Activated CD4-positive, alpha-beta T cell treated with anti-CD3 and anti-CD28 coated beads, Interleukin-2, amount 50 U/mL, for 4 hours (primary cell): ENCODE data around the gene ZNF28.
"Not testable (repeated sequence)": the region's sequence is repeated elsewhere in the genome, so short reads cannot be mapped to it uniquely, and the experiment has no call there.

Experiments used
- DNase-seq, 2 experiments: peaks; one replicate each; pipeline ENCODE4 v3.0.0-alpha.2; 2020

Gene ZNF28

DNA sequence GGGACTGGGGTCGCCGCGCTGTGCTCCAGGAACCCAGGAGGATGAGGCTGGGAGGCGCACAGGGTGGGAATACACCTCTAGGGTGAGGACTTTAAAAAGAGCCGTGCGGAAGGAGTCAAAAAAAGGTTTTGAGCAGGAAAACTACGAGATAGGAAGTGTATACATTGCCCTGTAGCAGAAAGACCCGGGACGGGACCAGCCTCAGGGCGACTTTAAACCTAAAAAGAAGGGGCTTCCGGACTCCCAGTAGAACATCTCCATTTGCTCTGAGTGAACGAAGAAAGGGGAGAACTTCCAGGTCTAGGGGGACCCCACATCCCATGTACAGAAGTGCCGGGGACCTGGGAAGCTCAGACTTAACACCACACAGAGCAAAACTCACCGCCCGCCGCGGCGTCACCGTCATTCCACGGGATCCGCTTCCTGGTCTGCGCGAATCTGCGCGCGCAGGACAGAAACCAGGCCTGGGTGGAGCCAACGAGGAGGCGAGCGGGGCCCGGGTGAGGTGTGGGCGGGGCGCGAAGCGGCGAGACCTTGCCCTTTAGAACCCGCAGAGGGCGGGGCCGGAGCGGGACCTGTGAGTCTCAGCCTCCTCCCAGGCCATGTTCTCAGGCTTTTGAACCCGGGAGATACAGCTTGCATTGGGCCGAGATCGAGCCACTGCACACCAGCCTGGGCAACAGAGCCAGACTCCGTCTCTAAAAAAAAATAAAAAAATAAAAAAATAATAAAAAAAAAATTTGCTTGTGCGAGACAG is at the start of gene ZNF28:
ZNF28 (minus strand) TSS at position 430 of the 757 bp plus-strand sequence. CDS start 3,675 bp downstream, outside the sequence.
- peak; percentile 52 to 57 for DNase-seq

DNA sequence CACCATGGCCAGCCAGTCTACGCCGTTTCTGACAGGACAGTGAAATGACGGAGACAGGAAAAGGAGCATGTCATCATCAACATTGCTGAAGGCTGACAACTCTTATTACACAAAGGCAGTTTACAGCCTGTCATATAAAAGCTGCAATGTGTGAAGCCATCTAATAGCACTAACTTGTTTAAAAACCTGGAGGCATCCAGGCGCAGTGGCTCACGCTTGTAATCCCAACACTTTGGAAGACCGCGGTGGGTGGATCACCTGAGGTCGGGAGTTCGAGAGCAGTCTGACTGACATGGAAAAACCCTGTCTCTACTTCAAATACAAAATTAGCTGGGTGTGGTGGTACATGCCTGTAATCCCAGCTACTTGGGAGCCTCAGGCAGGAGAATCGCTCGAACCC is 46.6 kb upstream of the ZNF28 start:
- not testable (repeated sequence) for DNase-seq

DNA sequence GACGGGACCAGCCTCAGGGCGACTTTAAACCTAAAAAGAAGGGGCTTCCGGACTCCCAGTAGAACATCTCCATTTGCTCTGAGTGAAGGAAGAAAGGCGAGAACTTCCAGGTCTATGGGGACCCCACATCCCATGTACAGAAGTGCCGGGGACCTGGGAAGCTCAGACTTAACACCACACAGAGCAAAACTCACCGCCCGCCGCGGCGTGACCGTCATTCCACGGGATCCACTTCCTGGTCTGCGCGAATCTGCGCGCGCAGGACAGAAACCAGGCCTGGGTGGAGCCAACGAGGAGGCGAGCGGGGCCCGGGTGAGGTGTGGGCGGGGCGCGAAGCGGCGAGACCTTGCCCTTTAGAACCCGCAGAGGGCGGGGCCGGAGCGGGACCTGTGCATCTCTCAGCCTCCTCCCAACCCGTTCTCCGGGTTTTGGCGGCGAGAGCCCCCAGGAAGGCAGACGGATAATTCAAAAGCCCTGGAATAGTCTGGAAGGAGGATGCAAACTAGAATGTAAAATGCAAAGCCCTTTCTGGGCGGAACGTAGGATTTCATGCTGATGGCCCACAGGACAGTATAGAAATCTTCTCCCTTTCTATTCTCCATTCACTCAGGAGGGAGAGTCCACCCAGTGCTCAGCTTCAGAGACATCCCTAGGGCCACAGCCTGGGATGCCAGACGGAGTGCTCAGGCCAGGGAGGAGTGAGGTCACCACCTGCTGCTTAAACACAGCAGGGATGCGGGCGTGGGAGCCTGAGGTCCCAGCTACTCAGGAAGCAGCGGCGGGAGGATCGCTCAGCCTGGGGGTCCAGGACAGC is 36.2 kb upstream of the ZNF28 start, which contains the start of gene ZNF468:
ZNF468 (minus strand) TSS at position 242 of the 814 bp plus-strand sequence. CDS start 3,347 bp downstream, outside the sequence.
- DNase-seq: peak; percentile 56 to 61

DNA sequence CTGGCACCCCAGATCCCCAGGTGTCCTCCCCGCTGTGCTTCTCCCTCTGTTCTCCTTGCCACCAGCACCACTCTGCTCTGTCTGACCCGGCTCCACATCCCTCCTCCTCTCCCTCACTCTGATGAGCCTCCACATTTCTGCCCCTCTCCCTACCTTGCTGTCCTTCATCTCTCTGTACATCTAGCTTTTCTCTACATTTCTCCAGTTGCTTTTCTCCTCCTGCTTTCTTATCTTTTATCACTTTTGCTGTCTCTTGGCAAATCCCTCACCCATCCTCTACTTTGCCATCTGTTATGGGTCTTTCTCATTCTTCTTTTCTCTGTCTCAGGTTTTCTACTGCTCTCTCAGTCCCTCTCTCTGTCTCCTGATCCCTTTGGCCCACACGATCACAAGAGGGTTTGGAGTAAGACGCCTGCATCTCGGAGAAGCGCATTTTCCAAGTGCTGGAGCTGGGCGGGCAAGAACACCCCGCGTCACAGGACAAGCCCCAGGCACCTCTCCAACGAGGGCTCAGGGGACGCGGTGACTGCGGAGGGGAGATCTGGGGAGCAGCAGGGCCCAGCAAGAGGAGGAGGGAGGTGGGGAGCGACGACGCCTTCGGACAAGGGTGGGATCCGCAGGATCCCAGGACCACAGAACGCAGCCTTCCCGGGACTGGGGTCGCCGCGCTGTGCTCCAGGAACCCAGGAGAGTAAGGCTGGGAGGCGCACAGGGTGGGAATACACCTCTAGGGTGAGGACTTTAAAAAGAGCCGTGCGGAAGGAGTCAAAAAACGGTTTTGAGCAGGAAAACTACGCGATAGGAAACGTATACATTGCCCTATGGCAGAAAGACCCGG is 35.3 kb upstream of the ZNF28 start:
- DNase-seq: peak; percentile 1 to 4

DNA sequence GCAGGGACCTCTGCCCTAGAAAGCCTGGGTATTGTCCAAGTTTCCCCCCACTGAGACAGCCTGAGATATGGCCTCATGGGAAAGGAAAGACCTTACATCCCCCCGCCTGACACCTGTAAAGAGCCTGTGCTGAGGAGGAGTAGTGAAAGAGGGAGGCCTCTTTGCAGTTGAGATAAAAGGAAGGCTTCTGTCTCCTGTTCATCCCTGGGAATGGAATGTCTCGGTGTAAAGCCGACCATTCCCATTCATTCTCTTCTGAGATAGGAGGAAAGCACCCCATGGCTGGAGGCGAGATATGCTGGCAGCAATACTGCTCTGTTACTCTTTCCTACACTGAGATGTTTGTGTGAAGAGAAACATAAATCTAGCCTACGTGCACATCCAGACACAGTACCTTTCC is 25.9 kb upstream of the ZNF28 start:
- not testable (repeated sequence) for DNase-seq

DNA sequence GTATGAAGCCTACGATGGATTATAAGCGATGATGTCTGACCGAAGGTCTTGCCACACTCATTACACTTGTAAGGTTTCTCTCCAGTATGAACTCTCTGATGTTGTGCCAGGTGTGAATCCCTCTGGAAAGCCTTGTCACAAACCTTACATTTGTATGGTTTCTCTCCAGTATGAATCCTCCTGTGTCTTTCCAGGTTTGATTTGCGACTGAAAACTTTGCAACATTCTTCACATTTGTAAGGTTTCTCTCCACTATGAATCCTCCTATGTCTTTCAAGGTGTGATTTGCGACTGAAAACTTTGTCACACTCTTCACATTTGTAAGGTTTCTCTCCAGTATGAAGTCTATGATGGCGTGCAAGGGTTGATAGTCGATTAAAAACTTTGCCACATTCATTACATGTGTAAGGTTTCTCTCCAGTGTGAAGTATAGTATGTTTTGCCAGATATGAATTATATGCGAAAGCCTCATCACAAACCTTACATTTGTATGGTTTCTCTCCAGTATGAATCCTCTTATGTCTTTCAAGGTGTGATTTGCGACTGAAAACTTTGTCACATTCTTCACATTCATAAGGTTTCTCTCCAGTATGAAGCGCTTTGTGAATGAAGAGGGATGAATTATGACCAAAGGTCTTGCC is 19.5 kb upstream of the ZNF28 start:
- not testable (repeated sequence) for DNase-seq

DNA sequence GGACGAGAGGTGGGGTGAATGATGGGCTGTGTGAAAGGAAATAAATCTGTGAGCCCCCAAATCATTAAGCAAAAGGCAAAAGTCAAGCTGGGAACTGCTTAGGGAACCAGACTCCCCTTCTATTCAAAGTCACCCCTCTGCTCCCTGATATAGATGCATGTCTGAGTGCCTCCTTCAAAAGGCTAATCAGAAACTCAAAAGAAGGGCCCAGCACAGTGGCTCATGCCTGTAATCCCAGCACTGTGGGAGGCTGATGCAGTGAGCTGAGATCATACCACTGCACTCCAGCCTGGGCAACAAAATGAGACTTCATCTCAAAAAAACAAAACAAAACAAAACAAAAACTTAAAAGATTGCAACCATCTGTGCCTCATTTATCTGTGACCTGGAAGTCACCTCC is 12.9 kb upstream of the ZNF28 start:
- DNase-seq: not testable (repeated sequence)

DNA sequence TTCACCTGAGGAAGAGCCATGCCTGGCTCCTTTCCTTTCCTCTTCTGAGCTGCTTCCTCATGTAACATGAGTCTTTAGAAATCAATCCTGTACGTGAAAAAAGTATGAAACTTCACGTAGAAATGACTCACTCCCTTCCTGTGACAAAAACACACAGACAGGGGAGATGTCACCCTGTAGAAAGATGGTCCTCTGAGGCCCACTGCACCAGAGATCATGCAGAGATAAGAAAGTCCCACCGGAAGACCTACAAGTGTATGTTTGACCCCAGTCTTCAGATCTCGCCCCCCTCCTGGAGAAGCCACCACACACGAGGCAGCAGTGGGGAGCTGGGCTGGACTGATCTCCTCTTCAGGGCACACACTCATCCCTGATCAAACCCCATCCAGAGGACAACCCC is 12.1 kb upstream of the ZNF28 start:
- not testable (repeated sequence) for DNase-seq

DNA sequence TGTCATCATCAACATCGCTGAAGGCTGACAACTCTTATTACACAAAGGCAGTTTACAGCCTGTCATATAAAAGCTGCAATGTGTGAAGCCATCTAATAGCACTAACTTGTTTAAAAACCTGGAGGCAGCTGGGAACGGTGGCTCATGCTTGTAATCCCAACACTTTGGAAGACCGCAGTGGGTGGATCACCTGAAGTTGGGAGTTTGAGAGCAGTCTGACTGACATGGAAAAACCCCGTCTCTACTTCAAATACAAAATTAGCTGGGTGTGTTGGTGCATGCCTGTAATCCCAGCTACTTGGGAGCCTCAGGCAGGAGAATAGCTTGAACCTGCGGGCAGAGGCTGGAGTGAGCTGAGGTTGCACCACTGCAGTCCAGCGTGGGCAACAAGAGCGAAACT is 8.4 kb upstream of the ZNF28 start:
- DNase-seq: not testable (repeated sequence)

DNA sequence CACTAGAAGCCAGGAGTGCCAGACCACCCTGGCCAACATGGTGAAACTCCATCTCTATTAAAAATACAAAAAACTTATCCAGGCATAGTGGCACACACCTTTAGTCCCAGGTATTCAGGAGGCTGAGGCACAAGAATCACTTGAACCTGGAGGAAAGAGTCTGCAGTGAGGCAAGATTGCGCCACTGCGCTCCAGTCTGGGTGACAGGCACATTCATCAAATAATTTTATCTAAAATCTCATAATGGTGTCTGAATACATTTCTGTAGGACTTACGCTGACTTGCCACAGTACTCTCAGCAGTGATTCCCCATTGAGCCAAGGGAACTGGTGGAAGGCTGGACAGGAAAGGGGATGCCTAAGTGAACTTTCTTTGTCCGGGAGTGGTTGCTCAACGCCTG is 4.3 kb upstream of the ZNF28 start:
- no peak for DNase-seq

DNA sequence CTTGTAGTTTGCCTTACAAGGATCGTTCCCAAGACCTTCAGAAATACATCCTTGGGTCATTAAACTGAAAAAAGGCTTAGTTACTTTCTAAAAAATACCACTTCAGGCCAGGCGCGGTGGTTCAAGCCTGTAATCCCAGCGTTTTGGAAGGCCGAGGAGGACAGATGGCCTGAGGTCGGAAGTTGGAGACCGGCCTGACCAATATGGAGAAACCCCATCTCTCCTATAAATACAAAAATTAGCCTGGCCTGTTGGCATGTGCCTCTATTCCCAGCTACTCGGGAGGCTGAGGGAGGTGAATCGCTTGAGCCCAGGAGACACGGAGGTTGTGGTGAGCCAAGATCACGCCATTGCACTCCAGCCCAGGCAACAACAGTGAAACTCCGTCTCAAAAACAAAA is 2.2 kb upstream of the ZNF28 start:
- DNase-seq: no peak

DNA sequence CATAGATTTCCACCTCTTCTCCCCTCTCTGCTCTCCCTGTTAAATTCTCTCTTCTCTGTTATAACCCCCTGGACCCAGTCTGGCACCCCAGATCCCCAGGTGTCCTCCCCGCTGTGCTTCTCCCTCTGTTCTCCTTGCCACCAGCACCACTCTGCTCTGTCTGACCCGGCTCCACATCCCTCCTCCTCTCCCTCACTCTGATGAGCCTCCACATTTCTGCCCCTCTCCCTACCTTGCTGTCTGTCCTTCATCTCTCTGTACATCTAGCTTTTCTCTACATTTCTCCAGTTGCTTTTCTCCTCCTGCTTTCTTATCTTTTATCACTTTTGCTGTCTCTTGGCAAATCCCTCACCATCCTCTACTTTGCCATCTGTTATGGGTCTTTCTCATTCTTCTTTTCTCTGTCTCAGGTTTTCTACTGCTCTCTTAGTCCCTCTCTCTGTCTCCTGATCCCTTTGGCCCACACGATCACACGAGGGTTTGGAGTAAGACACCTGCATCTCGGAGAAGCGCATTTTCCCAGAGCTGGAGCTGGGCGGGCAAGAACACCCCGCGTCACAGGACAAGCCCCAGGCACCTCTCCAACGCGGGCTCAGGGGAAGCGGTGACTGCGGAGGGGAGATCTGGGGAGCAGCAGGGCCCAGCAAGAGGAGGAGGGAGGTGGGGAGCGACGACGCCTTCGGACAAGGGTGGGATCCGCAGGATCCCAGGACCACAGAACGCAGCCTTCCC is 795 bp downstream of the ZNF28 start:
- peak; percentile 2 to 3 for DNase-seq

DNA sequence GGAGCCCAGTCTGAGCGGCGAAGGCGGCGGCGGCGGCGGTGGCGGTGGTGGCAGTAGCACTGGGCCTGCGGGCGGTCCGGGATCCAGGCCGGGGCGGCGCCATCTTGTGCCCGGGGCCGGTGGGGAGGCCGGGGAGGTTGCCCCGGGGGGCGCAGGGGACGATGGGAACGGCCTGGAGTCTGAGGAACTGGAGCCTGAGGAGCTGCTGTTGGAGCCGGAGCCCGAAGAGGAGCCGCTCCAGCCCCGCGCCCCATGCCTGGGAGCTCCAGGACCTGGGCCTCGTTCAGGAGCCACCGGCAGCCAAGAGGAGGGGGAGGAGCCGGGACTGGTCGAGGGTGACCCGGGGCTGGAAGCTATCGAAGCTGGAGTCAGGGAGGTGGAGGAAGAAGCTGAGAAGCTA is 11.6 kb downstream of the ZNF28 start:
- DNase-seq: no peak

DNA sequence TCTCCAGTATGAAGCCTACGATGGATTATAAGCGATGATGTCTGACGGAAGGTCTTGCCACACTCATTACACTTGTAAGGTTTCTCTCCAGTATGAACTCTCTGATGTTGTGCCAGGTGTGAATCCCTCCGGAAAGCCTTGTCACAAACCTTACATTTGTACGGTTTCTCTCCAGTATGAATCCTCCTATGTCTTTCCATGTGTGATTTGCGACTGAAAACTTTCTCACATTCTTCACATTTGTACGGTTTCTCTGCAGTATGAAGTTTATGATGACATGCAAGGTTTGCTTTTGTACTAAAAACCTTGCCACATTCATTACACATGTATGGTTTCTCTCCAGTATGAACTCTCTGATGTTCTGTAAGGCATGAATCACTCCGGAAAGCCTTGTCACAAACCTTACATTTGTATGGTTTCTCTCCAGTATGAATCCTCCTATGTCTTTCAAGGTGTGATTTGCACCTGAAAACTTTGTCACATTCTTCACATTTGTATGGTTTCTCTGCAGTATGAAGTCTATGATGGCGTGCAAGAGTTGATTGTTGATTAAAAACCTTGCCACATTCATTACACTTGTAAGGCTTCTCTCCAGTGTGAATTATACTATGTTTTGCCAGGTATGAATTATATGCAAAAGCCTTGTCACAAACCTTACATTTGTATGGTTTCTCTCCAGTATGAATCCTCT is 21.3 kb downstream of the ZNF28 start:
- not testable (repeated sequence) for DNase-seq

DNA sequence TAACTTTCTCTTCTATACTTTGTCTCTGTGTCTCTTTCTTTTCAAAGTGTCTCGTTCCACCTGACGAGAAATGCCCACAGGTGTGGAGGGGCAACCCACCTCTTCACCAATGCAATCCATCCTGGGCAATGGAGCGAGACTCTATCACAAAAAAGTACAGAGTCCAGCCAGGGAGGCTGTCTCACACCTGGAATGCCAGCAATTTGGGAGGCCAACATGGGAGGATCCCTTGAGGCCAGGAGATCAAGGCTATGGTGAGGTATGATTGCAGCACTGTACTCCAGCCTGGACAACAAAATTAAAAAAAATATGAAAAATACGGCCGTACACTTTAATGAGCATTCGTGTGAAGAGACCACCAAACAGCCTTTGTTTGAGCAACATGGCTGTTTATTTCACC is 32.0 kb downstream of the ZNF28 start:
- DNase-seq: no peak

DNA sequence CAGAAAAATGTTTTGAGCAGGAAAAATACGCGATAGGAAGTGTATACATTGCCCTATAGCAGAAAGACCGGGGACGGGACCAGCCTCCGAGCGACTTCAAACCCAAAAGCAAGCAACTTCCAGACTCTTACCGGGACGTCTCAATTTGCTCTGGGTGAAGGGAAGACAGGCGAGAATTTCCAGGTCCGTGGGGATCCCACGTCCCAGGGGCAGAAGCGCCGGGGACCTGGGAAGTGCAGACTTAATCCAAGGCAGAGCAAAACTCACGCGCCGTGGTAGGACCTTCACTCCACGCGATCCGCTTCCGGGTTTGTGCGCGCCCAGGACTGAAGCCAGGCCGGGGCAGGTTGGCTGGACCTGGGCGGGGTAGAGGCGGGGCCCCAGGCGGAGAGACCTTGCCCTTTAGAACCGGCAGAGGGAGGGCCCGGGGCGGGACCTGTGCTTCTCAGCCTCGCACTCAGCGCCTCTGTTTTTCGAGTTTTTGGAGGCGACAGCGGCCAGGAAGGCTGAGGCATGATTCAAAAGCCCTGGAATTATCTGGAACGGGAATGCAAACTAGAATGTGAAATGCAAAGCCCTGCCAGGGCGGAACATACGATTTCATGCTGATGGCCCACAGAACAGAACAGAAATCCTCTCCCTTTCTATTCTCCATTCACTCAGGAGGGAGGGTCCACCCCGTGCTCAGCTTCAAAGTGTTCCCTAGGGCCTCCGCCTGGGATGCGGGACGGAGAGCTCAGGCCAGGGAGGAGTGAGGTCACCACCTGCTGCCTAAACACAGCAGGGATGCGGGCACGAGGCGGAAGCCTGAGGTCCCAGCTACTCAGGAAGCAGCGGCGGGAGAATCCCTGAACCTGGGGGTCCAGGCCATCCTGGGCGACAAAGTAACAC is 34.7 kb downstream of the ZNF28 start, which contains the start of gene ZNF600:
ZNF600 (minus strand) TSS at position 328 of the 891 bp plus-strand sequence. CDS start 7,903 bp downstream, outside the sequence.
- DNase-seq: peak; percentile 72 to 75

DNA sequence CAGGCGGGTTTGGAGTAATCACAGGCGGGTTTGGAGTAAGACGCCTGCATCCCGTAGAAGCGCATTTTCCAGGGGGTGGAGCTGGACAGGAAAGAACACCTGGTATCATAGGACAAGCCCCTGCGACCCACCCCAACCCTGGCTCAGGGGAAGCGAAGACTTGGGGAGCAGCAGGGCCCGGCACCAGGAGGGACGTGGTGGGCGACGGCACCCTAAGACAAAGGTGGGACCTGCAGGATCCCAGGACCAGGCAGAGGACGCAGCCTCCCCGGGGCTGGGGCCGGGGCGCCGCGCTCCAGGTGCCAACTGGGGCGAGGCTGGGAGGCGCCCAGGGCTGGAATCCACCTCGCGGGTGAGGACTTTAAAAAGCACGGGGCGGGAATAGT is 35.4 kb downstream of the ZNF28 start:
- DNase-seq: no peak

DNA sequence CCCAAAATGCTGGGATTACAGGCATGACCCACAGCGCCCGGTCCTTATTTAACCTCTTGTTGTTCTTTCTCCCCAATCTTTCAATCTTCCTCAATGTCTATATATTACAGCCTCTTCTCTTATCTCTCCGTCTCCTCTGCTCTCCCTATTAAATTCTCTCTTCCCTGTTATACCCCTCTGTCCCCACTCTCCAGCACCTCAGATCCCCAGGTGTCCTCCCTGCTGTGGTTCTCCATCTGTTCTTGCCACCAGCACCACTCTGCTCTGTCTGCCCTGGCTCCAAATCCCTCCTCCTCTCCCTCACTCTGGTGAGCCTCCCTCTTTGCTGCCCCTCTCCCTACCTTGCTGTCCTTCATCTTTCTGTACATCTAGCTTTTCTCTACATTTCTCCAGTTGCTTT is 35.9 kb downstream of the ZNF28 start:
- no peak for DNase-seq

DNA sequence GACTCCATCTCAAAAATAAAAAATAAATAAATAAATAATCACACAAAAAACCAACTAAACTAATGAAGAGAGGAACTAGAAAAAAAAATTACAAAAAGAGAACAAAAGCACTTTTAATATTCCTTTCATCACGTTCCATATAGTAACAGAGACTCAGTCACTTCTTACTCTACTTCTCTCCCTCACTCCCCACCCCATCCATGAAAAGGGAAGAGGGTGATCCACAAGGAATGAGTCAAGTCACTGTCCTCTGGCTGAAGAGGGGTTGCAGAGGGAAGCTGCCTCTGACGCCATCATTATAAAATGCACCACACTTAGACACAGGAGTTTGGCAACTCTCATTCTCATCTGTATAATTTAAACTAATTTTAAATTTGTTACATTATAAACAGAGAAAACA is 38.6 kb downstream of the ZNF28 start:
- DNase-seq: not testable (repeated sequence)

DNA sequence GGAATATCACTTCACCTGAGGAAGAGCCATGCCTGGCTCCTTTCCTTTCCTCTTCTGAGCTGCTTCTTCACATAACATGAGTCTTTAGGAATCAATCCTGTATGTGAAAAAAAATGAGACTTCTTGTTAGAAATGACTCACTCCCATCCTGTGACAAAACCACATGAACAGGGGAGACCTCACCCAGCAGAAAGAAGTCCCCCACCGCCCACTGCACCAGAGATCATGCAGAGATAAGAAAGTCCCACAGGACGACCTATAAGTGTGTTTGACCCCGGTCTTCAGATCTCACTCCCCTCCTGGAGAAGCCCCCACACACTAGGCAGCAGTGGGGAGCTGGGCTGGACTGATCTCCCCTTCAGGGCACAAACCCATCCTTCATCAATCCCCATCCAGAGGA is 42.6 kb downstream of the ZNF28 start:
- peak; percentile 18 to 34 for DNase-seq
